Smooth muscle cell (in vitro differentiated cells): ENCODE results near the gene CCDC154. TPM values are rescaled to one million over a fixed set of nuclear protein-coding genes. Genes with fewer than 3 reads are reported as not detected.

Source experiments
- DNase-seq: peaks from one replicate; lab custom pipeline; 2025; ENCODE audit not compliant: unreplicated experiment; lab: John Stamatoyannopoulos, UW
- H2AFZ ChIP-seq: fragments of 200-600 bp; sonication (generic); 2 replicates; pipeline ENCODE4 v1.6.0; 2016; ENCODE audit warnings: antibody characterized with exemption, low read depth, mild to moderate bottlenecking
- H3F3A ChIP-seq: fragments of 200-600 bp; sonication (generic); 2 replicates; pipeline ENCODE4 v1.6.0; 2017; ENCODE audit warnings: antibody characterized with exemption, low read depth
- H3K27ac ChIP-seq: fragments of 200-600 bp; sonication (generic); 2 replicates; pipeline ENCODE4 v1.5.1; 2016; ENCODE audit warnings: low read depth, mild to moderate bottlenecking
- H3K27me3 ChIP-seq: fragments of 200-600 bp; sonication (generic); 2 replicates; pipeline ENCODE4 v1.6.1; 2016; ENCODE audit warnings: low read depth, mild to moderate bottlenecking
- H3K36me3 ChIP-seq: fragments of 200-600 bp; sonication (generic); 2 replicates; pipeline ENCODE4 v1.5.1; 2016; ENCODE audit warnings: low read depth
- H3K4me1 ChIP-seq: fragments of 200-600 bp; sonication (generic); 2 replicates; pipeline ENCODE4 v1.5.1; 2016; ENCODE audit warnings: low read depth
- H3K4me2 ChIP-seq: fragments of 200-600 bp; sonication (generic); 2 replicates; pipeline ENCODE4 v1.6.0; 2016; ENCODE audit warnings: mild to moderate bottlenecking
- H3K4me3 ChIP-seq: fragments of 200-600 bp; sonication (generic); 2 replicates; pipeline ENCODE4 v1.5.1; 2016; ENCODE audit warnings: mild to moderate bottlenecking
- H3K79me2 ChIP-seq: fragments of 200-600 bp; sonication (generic); 2 replicates; pipeline ENCODE4 v1.6.0; 2016; ENCODE audit warnings: low read depth, mild to moderate bottlenecking
- H3K9ac ChIP-seq: fragments of 200-600 bp; sonication (generic); 2 replicates; pipeline ENCODE4 v1.6.0; 2016; ENCODE audit warnings: low read depth
- H3K9me3 ChIP-seq: fragments of 200-600 bp; sonication (generic); replicated peaks from 2 replicates; pipeline ENCODE4 v1.5.1; 2016; ENCODE audit warnings: low read depth
- H4K20me1 ChIP-seq: fragments of 200-600 bp; sonication (generic); 2 replicates; pipeline ENCODE4 v1.6.0; 2016; ENCODE audit warnings: low read depth
- CTCF ChIP-seq: fragments of 200-600 bp; sonication (generic); IDR thresholded peaks from 2 replicates; pipeline ENCODE4 v1.5.1; 2017; ENCODE audit warnings: borderline replicate concordance, mild to moderate bottlenecking, antibody characterized with exemption; ENCODE audit not compliant: insufficient read depth, poor library complexity, severe bottlenecking
- WGBS: methylation state at CpG from one replicate; pipeline ENCODE4 v1.1.7; 2016; ENCODE audit warnings: low lambda C conversion rate; 5-methylcytosine and 5-hydroxymethylcytosine counted together
- polyA plus RNA-seq: library from polyadenylated mRNA; unstranded; fragments of >200 nt; fragmentation: Nextera tagmentation; extraction: Ambion mirVana; gene quantifications from 2 replicates; pipeline ENCODE4 v1.2.1, GENCODE V29; 2016
- total RNA-seq: library from RNA; depleted of rRNA; stranded (reverse); fragments of >200 nt; gene quantifications from 2 replicates; pipeline ENCODE4 v1.2.3, GENCODE V29; 2014

The CCDC154 gene
- total RNA-seq (not detected in 2 replicates), polyA plus RNA-seq (0.24 and 1.0 TPM in 2 replicates)

DNA sequence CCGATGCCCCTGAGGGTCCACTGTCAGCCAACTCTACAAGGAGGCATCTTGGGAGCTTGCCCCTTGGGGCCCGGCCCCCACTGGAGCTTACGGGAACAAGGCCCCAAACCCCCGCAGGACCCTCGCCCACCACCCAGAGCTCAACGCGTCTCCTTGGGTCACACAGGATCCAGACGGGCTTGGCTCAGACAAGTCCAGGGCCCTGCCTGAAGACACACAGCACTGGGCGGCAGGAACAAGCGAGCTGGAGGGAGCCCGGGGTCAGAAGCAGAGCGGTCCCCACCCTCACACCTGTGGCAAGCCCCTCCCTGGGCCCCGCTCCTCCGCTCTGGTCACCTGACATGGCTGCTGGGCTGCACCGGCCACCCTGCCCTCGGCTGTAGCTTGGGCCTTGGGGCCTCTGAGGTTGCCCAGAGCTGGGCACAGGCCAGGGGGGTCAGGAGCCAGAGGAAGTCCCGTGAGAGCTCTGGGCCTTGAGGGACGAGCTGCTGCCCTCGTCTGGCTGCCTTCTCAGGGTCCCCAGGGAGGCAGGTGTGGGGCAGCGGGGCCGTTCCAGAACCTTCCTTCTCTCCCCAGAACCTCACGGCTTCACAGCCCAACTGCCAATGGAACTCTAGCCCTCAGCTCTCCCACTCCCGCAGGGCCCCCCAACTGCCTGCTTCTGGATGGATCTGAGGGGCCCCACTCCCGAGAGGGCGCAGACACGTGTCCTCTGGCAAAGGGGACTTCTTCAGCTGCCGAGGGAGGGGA, at the start of gene CCDC154:
TSS of gene CCDC154 (minus strand) at position 577 of the 750 bp plus-strand sequence. CDS start at position 343, 234 bp downstream.
- no peak within 1 kb of the TSS for H3K27ac ChIP-seq
- no peak within 1 kb of the TSS for H3K4me2 ChIP-seq
- H3K4me1 ChIP-seq: no peaks in the 10 kb centered on the region
- no peaks in the 10 kb centered on the region for H3K36me3 ChIP-seq
- no peak for TF ChIP-seq CTCF
- H3K27me3 ChIP-seq: no peaks in the 10 kb centered on the region
- no peak for DNase-seq
- no peaks in the 10 kb centered on the region for H3K9me3 ChIP-seq
- no peak within 1 kb of the TSS for H2AFZ ChIP-seq
- no peaks in the 10 kb centered on the region for H3F3A ChIP-seq
- no peak within 1 kb of the TSS for H3K9ac ChIP-seq
- no peaks in the 10 kb centered on the region for H3K79me2 ChIP-seq
- 91% methylated on average over 17 of the region's 27 CpGs for WGBS
- no peak within 1 kb of the TSS for H3K4me3 ChIP-seq
- no peaks in the 10 kb centered on the region for H4K20me1 ChIP-seq

- TF ChIP-seq CTCF: no peak
- Histone ChIP-seq H3K27ac (no peak overlapping the region), H3K9me3 (no peaks in the 10 kb centered on the region), H3K79me2 (peaks cover 18% of the 10 kb centered on the region), H3K4me3 (peak overlapping the region; percentile 95), H3K27me3 (no peaks in the 10 kb centered on the region), H3K4me2 (peak overlapping the region; percentile 83), H4K20me1 (no peaks in the 10 kb centered on the region), H3K9ac (peak overlapping the region; percentile 92), H3K36me3 (no peaks in the 10 kb centered on the region), H3F3A (no peaks in the 10 kb centered on the region), H2AFZ (peak overlapping the region; percentile 94), H3K4me1 (peaks cover 7% of the 10 kb centered on the region)
- DNase-seq: no peak
- WGBS: 4% methylated on average over 25 of the region's 30 CpGs
Measured at GRCh38 chr16:1493746-1494094, 49.4 kb upstream of the CCDC154 start.

DNA sequence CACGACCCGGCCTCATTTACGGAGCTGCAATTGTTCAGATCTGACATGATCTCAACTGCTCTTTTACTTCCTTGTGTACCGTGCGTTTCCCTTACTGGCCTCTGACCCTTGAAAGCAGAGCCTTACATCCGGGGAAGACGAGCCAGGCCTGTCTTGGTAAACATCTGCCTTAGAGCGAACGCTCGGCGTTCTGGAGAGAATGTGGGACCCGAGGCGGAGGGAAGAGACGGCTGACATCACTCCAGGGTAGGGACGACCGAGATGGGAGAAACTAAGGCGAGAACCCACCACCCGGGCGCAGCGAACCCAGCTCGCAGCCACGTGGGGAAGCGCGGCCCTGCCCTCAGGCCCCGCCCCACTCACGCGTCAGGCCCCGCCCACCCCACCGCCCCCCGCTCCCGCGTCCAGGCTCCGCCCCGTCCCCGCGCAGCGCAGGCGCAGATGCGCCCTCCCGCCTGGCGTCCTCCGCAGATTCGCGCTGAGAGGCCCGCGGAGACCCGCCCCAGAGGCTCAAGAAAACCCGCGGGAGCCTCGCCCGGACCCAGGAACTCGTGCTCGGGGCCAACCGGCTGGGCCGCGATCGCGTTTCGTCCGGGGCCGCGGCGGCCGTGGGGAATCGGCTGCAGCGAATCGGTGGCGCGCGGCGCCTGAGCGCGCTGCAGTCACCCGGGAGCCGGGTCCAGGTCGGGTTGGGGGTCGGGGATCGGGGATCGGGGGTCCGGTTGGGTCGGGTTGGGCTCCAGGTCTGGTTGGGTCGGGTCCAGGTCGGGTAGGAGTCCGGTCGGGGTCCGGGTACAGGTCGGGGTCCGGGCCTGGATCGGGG, 48.8 kb upstream of the CCDC154 start, which contains the start of gene TELO2:
TSS of gene TELO2 (plus strand) at position 438 of the 823 bp plus-strand sequence. CDS start 922 bp downstream, outside the sequence.
- H3K9ac ChIP-seq: peak within 1 kb of the TSS; percentile 92
- H3K4me1 ChIP-seq: peaks cover 7% of the 10 kb centered on the region
- H4K20me1 ChIP-seq: no peaks in the 10 kb centered on the region
- peaks cover 18% of the 10 kb centered on the region for H3K79me2 ChIP-seq
- H3K27ac ChIP-seq: peak within 1 kb of the TSS; percentile 62
- no peaks in the 10 kb centered on the region for H3F3A ChIP-seq
- no peaks in the 10 kb centered on the region for H3K9me3 ChIP-seq
- H2AFZ ChIP-seq: peak within 1 kb of the TSS; percentile 94
- peak within 1 kb of the TSS; percentile 95 for H3K4me3 ChIP-seq
- 2% methylated on average over 57 of the region's 89 CpGs for WGBS
- peak; percentile 76 for DNase-seq
- no peak for TF ChIP-seq CTCF
- no peaks in the 10 kb centered on the region for H3K27me3 ChIP-seq
- no peaks in the 10 kb centered on the region for H3K36me3 ChIP-seq
- H3K4me2 ChIP-seq: peak within 1 kb of the TSS; percentile 83
